Adipose tissue (tissue), 3 donors: ENCODE measurements around the gene IRF8. TPM values are rescaled to one million over a fixed set of nuclear protein-coding genes. Genes with fewer than 3 reads are reported as not detected.

Source experiments
- H3K27ac ChIP-seq: one replicate; pipeline ENCODE4 v1.5.1; 2013; ENCODE audit warnings: low read depth, low read length
- WGBS, 3 donors: extraction: QIAGEN DNeasy Blood & Tissue Kit; methylation state at CpG; one replicate each; pipeline ENCODE4 v1.1.7; 2013; 5-methylcytosine and 5-hydroxymethylcytosine counted together
- polyA plus RNA-seq, 3 donors: library from polyadenylated mRNA; stranded (reverse); fragments of 200-250 nt; gene quantifications; one replicate each; pipeline ENCODE4 v1.2.3, GENCODE V29; 2013
- donor health status: healthy with polysubstance abuse.
- donor health status: Bipolar disorder and iron deficiency.
- donor health status: healthy.

The IRF8 gene
- polyA plus RNA-seq, 3 donors: 7.0 to 96.5 (median 10.3) TPM

DNA sequence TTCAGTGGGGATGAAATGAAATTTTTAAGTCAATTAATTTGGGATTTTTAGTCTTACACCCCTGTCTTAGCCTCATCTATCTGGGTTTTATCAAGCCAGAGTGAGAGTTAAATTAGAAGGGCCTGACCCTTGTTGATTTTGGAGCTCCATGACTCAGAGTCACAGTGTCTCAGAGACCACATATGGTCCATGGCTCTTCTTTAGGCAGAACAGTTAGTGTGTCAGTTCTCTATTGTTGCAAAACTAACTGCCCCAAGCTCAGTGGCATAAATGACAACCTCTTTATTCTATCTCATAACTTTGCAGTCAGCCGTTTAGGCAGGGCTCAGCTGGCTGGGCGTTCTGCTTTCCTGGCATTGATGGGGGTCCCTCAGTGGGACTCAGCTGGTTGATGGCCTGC, 44.7 kb downstream of the IRF8 start:
- 52 to 68% (median 55%) methylated on average over 2 of the region's 2 CpGs for WGBS, 3 donors
- no peak overlapping the region for H3K27ac ChIP-seq

DNA sequence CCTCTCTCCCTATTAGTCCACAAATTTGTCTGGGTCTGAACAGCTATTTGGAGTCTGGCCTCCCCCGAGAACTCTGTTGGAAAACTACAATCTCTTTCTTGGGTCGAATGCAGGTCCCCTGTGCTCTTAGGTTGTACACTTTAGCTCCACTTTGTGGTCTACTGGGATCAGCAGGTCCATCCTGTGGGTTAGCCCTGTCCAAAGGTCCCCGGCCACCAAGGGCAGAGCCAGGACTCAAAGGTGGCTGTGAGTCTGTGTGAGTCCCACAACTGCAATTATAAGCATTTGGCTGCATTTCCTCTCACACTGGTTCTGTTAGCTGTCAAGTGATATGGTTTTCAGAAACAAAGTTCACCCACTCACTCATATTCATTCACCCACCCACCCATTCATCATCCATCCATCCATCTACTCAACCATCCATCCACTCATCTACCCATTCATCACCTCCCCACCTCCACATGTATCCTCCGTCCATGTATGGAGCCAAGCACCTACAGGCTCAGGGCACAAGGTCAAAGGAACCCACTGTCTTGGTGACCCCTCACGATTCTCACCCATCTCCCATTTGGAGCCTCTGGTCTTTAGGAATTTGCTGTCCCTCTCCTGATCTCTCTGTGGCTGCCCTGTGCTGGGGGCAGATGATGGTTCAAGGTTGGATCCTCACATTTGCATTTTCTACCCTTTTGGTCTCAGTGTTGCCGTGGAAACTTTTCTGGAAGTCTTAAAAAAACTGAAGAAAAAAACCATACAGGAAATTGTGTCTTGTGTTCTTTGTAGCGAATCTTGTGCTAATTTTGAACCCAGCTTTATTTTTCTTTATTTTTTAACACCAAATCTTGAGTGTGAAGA, 45.8 kb downstream of the IRF8 start:
- no peak overlapping the region for H3K27ac ChIP-seq
- 71 to 80% (median 79%) methylated on average over 7 of the region's 7 CpGs for WGBS, 3 donors

DNA sequence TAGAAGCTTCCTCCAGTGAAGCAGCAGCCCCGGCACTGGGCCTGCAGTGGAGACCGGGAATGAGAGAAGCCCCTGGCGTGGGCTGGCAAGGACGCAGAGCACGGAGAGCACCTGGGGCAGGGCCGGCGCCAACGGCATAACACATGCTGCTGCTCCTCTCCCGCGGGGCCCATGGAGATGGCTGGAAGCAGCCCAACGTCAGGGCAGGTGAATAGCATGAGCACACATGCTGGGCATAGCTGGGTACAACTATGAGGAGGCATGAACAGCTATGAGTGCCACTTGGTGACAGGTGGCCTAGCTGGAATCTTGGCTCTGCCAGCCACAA, 46.4 kb downstream of the IRF8 start:
- WGBS, 3 donors: 75 to 88% (median 81%) methylated on average over 11 of the region's 11 CpGs
- no peak overlapping the region for H3K27ac ChIP-seq

DNA sequence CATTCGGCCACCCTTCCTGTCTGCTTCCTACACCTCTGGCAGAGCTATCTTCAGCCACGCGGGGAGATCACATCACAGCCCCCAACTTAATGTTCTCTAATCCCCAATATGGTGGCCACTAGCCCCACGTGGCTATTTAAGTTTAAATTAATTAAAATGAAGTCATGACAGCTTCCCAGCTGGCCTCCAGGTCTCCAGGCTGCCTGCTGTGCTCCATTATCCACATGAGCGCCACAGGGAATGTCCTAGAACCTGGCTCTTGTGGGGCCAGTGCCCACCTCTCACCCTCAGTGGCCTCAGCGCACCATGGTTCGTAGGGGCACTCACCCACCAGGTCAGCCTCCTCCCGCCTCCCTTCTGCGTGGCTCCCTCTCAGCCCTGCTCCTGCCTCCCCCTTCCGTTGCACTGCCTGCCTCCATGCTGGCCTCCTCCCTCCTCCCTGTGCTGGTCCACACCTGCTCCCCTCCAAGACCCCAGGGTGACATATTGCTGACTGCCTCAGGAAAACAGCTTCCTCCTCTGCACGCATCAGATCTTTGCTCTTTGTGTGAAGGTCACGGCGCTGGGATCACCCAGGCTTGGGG, 47.7 kb downstream of the IRF8 start:
- WGBS, 3 donors: 62 to 78% (median 77%) methylated on average over 13 of the region's 13 CpGs

DNA sequence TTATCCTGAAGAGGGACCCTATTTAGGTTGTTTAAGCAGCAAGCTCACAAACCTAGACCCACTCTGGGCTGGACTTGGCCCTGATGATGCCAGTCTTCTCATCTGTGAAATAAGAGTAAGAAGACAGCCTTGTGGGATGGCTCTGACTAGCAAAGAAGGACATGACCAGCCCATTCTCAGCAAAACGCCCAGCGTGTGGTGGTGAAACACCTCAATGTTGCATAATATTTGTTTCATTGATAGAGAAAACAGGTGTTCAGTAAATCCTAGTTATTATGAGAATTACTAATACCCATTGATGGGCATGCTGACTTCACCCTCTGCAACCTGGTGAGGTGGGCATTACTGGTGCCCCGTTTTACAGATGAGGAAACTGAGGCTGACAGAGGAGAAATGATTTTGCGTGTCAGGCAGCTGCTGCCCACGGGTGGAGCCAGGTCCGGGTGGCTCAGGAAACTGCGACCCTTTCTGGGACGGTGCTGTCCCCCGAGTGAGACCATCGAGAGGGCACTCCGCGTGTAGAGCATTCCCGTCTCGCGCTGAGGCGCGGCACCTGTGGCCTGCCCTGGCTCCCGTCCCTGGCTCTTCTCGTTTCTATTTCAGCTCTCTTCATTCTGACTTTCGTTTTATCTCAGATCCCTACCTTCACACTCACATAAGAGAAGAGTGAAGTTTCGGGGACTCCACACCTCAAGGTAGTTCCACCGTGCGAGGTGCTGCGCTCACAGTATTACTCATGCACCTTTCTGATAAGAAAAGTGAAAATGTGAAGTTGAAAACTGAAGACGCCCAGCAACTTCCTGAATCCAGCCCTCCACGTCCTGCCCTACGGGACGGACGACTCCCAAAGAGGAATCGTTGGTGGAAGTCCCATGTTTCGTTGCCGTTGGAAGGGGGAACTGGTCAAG, 48.5 kb downstream of the IRF8 start:
- 58 to 76% (median 67%) methylated on average over 32 of the region's 32 CpGs for WGBS, 3 donors
- H3K27ac ChIP-seq: no peak overlapping the region

More for the DNA sequence above, 47.7 kb downstream of the IRF8 start:
- H3K27ac ChIP-seq: no peak overlapping the region

DNA sequence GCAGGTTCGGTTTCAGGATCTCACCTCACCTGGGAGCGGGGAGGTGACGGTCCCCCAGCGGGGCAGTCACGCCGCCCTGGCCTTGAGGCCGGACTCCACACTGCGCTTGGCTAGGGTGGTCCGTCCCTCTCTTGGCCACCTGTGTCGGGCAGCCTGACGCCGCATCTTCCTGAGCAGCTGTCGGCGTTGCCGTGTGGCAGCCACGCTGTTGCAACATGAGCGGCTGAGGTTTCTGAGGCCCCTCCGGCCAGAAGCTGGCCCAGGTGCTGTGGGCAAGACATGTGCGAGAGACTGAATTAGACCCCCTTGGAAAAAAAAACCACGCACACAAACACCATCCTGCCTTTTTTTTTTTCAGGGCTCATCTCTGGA, 49.2 kb downstream of the IRF8 start:
- no peak overlapping the region for H3K27ac ChIP-seq
- WGBS, 3 donors: 55 to 81% (median 72%) methylated on average over 16 to 20 of the region's 20 CpGs

DNA sequence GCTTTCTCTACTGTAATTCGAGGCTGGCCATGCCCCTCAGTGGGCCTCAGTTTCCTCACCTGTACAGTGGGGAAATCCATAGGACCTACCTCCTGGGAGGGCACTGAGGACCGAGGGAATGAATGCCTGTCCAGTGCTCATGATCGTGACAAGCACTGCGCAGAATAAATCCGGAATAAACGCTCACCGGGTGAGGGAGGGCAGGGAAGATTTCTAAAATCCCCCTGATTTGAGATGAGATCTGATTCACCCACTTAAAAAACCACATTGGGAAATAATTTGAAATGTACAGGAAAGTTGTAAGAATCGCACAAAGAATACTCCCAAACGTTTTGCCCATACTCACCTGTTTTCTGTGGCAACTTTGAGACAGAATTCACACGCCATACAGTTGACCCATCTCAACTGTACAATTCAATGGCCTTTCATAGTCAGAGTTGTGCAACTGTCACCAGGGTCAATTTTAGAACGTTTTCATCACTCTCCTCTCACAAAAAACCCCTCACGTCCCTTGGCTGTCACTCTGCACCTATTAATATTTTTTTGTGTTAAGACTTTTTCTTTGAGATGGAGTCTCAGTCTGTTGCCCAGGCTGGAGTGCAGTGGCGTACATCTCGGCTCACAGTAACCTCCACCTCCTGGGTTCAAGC, 49.8 kb downstream of the IRF8 start:
- WGBS, 3 donors: 74 to 81% (median 74%) methylated on average over 14 of the region's 14 CpGs
- H3K27ac ChIP-seq: no peak overlapping the region

DNA sequence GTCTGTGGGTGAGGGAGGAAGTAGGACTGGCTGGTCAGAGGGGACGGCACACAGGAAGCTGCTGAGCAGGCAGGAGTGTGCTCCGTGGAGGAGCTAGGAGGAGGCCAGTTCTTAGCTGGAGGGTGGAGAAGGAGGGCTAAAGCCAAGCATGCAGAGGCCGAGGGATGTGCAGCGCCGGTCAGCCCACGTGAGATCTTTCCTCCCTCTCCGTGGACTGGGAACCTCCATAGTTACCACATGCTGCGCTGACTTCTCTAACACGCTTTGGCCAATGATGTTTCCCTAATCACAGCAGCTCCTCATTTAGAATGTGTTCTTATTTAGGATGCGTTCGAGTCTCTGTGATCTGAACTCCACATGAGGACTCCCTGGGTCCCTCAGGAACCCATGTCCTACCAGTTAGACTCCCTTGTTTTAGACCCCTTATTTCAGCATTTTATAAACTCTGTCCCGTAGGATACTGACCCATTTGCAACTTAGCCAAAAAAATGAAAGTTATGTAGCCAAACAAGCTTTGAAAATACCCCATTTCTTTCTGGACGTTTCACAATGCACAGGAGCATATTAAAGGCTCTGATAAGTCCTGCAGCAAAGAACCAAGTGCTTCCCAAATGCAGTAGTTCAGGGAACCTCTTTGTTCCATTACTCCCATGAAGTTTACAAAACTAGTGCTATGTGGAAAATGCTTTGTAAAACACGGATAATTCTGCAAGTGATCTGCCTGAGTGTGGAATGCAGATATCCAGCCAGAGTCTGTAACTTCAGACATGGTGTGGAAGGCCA, 51.4 kb downstream of the IRF8 start:
- 47 to 58% (median 50%) methylated on average over 14 of the region's 14 CpGs for WGBS, 3 donors
- H3K27ac ChIP-seq: no peak overlapping the region

DNA sequence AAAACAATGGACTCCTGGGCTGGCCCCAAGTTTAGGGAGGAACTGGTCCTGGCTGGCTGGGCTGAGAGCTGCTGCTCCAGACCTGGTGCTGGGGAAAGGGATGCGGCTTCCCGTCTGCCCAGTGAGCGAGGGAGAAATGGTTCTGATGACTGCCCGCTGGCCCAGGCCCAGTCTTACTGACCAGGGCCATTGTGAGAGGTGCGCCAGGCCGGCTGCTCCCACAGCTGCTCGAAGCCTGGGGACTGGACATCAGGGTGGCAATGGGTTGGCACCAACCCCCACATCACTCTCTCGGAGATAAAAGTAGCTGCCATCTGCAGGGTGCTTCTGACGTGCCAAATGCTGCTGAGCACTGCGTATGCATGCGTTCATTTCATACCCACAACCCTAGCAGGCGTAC, 53.2 kb downstream of the IRF8 start:
- 87 to 94% (median 93%) methylated on average over 12 of the region's 12 CpGs for WGBS, 3 donors
- H3K27ac ChIP-seq: no peak overlapping the region

DNA sequence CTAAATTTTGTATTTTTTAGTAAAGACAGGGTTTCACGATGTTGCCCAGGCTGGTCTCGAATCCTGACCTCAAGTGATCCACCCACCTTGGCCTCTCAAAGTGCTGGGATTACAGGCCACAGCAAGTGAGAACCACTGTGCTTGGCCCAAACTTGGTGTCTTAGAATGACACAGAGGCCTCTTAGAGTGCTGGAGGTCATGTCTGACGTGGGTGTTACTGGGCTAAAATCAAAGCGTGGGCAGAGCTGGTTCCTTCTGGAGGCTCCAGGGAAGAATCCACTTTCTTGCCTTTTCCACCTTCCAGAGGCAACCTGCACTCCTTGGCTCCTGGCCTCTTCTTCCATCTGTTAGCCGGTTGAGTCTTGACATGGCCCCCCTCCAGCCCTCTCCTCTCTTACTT, 53.8 kb downstream of the IRF8 start:
- H3K27ac ChIP-seq: no peak overlapping the region
- WGBS, 3 donors: 91 to 96% (median 94%) methylated on average over 5 of the region's 5 CpGs

DNA sequence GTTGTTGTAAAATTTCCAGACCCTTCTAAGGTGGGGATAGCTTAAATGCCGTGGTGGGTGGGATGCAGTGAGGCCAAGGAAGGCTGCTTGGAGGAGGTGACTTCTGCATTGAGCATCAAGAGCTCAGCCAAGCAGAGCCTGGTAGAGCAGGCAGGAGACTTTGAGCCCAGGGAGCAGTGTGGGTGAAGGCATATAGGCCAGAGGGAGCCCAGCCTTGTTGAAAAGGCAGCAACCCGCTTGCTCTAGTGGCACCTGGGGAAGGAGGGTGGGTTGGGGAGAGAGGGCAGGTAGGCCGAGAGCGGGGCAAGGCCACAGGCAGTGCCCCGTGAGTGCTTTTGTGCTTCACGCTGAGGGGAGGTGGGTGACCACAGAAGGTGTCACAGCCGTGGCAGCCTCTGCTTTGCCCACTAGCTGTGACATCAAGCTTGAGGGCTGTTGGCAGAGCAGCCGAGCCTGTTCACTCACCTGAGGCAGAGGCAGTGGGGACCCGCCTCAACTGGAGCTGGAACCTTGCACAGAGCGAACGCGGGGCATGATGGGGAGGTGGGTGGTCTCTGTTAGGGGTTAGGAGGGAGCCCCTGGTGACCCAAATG, 56.1 kb downstream of the IRF8 start:
- WGBS, 3 donors: 86 to 94% (median 93%) methylated on average over 12 of the region's 12 CpGs

DNA sequence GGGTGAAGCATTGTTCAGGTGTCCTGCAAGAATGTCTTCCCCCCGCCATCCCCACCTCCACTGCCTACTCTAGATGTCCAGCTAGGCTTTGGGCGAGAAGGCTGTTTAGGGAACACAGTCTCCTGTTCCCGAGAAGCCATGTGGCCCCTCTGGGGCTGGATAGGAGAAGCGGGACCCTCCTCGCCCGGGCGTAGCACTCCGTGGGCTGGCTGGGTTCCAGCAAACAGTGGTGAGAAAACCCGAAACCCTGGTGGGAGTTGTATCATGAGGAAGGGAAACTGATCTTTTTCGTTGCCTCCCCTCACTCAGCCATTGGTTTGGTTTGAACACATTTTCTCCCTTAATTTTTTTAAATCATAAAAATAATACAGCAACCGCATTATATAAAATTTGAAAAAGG, 56.6 kb downstream of the IRF8 start:
- 52 to 66% (median 54%) methylated on average over 11 of the region's 11 CpGs for WGBS, 3 donors

More for the DNA sequence above, 56.1 kb downstream of the IRF8 start:
- no peak overlapping the region for H3K27ac ChIP-seq

DNA sequence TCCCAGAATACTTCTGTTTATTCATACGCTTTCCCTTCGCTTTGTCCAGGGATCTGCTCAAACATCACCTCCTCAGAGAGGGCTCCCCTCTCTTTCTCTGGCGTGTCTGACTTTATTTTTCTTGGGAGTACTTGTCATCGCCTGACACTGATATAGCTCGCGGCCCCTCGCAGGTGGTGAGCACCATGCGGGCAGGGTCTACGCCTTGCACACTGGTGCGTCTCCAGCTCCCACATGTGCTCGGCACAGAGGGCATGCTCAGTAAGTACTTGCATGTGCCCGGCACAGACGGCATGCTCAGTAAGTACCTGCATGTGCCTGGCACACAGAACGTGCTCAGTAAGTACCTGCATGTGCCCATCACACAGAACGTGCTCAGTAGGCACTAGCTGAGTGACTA, 57.5 kb downstream of the IRF8 start:
- no peak overlapping the region for H3K27ac ChIP-seq
- WGBS, 3 donors: 86 to 94% (median 93%) methylated on average over 15 of the region's 15 CpGs

More for the DNA sequence above, 56.6 kb downstream of the IRF8 start:
- no peak overlapping the region for H3K27ac ChIP-seq

DNA sequence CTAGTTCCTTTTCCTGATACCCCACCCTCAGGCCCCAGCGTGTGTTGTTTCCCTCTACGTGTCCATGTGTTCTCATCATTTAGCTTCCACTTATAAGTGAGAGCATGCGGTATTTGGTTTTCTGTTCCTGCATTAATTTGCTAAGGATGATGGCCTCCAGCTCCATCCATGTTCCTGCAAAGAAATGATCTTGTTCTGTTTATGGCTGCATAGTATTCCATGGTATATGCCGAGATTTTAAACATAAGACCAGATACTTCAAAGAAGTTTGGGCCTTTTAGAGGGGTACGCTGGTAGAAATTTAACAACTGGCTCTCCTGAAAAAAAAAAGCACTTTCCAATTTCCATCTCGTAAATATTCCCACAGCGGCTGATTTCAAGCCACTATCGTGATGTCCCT, 59.8 kb downstream of the IRF8 start:
- no peak overlapping the region for H3K27ac ChIP-seq
- WGBS, 3 donors: 94 to 95% (median 95%) methylated on average over 8 of the region's 8 CpGs

DNA sequence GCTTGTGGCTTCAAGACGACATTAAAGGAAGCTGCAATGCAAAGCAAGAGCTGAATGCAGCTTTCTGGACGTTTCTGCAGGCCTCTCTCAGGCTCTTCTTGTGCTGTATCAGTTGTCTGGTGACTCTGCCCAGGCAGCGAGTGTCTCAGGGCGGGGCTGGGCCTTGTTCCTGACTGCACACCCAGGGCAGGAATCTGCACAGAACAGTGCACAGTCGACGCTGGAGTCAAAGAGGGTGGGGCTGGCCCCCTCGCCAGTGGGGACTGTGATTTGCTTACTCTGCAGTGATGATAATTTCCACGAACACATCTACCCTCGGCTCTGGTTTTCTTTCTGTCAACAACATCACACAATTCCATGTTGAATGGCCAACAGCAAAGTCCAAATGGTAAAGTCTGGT, 60.7 kb downstream of the IRF8 start:
- WGBS, 3 donors: 64 to 74% (median 67%) methylated on average over 9 of the region's 9 CpGs
- H3K27ac ChIP-seq: no peak overlapping the region

DNA sequence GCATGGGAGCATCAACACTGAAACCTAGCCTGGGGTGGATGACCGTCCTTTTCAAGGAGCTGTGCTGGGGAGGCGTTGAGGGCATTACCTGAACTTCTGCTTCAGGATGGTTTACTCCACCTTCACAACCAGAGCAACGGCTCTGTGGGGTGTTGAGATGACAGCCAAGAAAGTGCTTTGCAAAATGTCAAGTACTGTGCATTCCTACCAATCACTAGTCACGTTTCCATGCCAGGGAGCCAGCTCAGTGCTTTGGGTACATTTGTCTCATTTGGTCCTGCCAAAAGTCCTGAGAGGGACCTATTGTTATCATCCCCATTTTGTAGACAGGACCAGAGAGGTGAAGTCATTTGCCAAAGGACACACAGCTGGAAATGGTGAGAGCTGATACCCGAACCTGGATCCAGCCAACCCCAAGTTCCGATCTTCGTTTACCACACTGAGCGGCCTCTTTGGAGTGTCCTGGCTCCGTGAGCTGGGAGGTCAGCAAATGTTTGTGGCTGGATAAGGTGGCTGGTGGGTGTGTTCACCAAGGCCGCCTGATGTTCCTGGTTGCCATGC, 61.6 kb downstream of the IRF8 start:
- no peak overlapping the region for H3K27ac ChIP-seq
- WGBS, 3 donors: 64 to 75% (median 73%) methylated on average over 10 of the region's 10 CpGs
